ENCODE measurements around the gene PCAT7. TPM values are rescaled to one million over a fixed set of nuclear protein-coding genes. Genes with fewer than 3 reads are reported as not detected.

Gene PCAT7
- polyA plus RNA-seq, 1 donor from 2014 or later = 7.7 TPM

GRCh38 chr9:94611638-94612068 is 56.8 kb downstream of the PCAT7 start:
- H3K27ac ChIP-seq (ENCODE audit: low read length) = no peak overlapping the region
- no peak overlapping the region for H3K9ac ChIP-seq (ENCODE audit: low read length)
- H3K27me3 ChIP-seq (ENCODE audit: insufficient read depth, low read depth, low read length) = no peaks in the 10 kb centered on the region
- no peaks in the 10 kb centered on the region for H3K9me3 ChIP-seq (ENCODE audit: low read length)
- no peak overlapping the region for H3K4me3 ChIP-seq (ENCODE audit: low read length)
- H3K4me2 ChIP-seq (ENCODE audit: low read length) = no peak overlapping the region
- no peak overlapping the region for H2AFZ ChIP-seq (ENCODE audit: low read depth, low read length)
- H4K20me1 ChIP-seq (ENCODE audit: insufficient read depth) = no peaks in the 10 kb centered on the region
- no peaks in the 10 kb centered on the region for H3K79me2 ChIP-seq (replicated peaks; ENCODE audit: insufficient read depth, low read length)
- no peaks in the 10 kb centered on the region for H3K36me3 ChIP-seq (ENCODE audit: insufficient read depth, low read length)
- TF ChIP-seq POLR2AphosphoS5 (IDR thresholded peaks at IDR 0.05) (no peak), CTCF (IDR thresholded peaks at IDR 0.05; ENCODE audit: poor library complexity, severe bottlenecking) (no peak), EP300 (conservative IDR thresholded peaks at IDR 0.05; ENCODE audit: poor library complexity, severe bottlenecking) (no peak), TAF1 (IDR thresholded peaks at IDR 0.05; ENCODE audit: low read depth) (no peak), REST (IDR thresholded peaks at IDR 0.05; ENCODE audit: borderline replicate concordance) (no peak)
- H3F3A ChIP-seq (ENCODE audit: insufficient read depth, low read length, poor library complexity, severe bottlenecking) = no peaks in the 10 kb centered on the region
- no peaks in the 10 kb centered on the region for H3K9me2 ChIP-seq (ENCODE audit: insufficient read depth, low read length)

- TF ChIP-seq MXI1 (conservative IDR thresholded peaks at IDR 0.05; ENCODE audit: poor library complexity, severe bottlenecking) (no peak), RAD21 (conservative IDR thresholded peaks at IDR 0.05) (no peak), CTCF (IDR thresholded peaks at IDR 0.05; ENCODE audit: poor library complexity, severe bottlenecking) (no peak), POLR2AphosphoS5 (IDR thresholded peaks at IDR 0.05) (no peak), REST (IDR thresholded peaks at IDR 0.05; ENCODE audit: borderline replicate concordance) (no peak), EZH2 (IDR thresholded peaks at IDR 0.05; ENCODE audit: borderline replicate concordance, insufficient read depth, low read length, poor library complexity, severe bottlenecking) (no peak), EP300 (conservative IDR thresholded peaks at IDR 0.05; ENCODE audit: poor library complexity, severe bottlenecking) (no peak), SMC3 (conservative IDR thresholded peaks at IDR 0.05; ENCODE audit: poor library complexity) (no peak), TAF1 (IDR thresholded peaks at IDR 0.05; ENCODE audit: low read depth) (no peak)
- no peak overlapping the region for H3K4me3 ChIP-seq (ENCODE audit: low read length)
- H4K20me1 ChIP-seq (ENCODE audit: insufficient read depth) = no peaks in the 10 kb centered on the region
- no peaks in the 10 kb centered on the region for H3K9me3 ChIP-seq (ENCODE audit: low read length)
- no peak overlapping the region for H3K9ac ChIP-seq (ENCODE audit: low read length)
- no peaks in the 10 kb centered on the region for H3K9me2 ChIP-seq (ENCODE audit: insufficient read depth, low read length)
- no peaks in the 10 kb centered on the region for H3K79me2 ChIP-seq (replicated peaks; ENCODE audit: insufficient read depth, low read length)
- no peaks in the 10 kb centered on the region for H3K36me3 ChIP-seq (ENCODE audit: insufficient read depth, low read length)
- H3F3A ChIP-seq (ENCODE audit: insufficient read depth, low read length, poor library complexity, severe bottlenecking) = no peaks in the 10 kb centered on the region
- H2AFZ ChIP-seq (ENCODE audit: low read depth, low read length) = no peak overlapping the region
- no peaks in the 10 kb centered on the region for H3K27me3 ChIP-seq (ENCODE audit: insufficient read depth, low read depth, low read length)
- H3K27ac ChIP-seq (ENCODE audit: low read length) = no peak overlapping the region
- no peak overlapping the region for H3K4me2 ChIP-seq (ENCODE audit: low read length)
Measured at GRCh38 chr9:94612071-94612470, 57.2 kb downstream of the PCAT7 start.

Data from neural cell (in vitro differentiated cells).